GM12875 (cell line): ENCODE results near the gene FAM76B.

ENCODE experiments used
- H3K4me3 ChIP-seq: one replicate; pipeline ENCODE4 v1.5.1; 2011; ENCODE audit warnings: low read depth, low read length, control low read depth
- CTCF ChIP-seq: IDR thresholded peaks from 2 replicates; pipeline ENCODE4 v1.5.1; 2011; ENCODE audit warnings: low read depth, mild to moderate bottlenecking, control low read depth, inconsistent platforms, low read length, moderate library complexity, borderline replicate concordance; ENCODE audit not compliant: insufficient read depth

Gene FAM76B

GRCh38 chr11:95762534-95762933 lies 27.0 kb downstream of the FAM76B start:
- TF ChIP-seq CTCF = no peak
- no peak overlapping the region for H3K4me3 ChIP-seq

- no peak for TF ChIP-seq CTCF
- no peak overlapping the region for H3K4me3 ChIP-seq
Observed at GRCh38 chr11:95760941-95761340, 28.6 kb downstream of the FAM76B start.

GRCh38 chr11:95751515-95751914 lies 38.1 kb downstream of the FAM76B start:
- H3K4me3 ChIP-seq = no peak overlapping the region
- no peak for TF ChIP-seq CTCF

GRCh38 chr11:95750101-95750500 lies 39.5 kb downstream of the FAM76B start:
- TF ChIP-seq CTCF = no peak
- no peak overlapping the region for H3K4me3 ChIP-seq

GRCh38 chr11:95739108-95739938 lies 50.3 kb downstream of the FAM76B start:
- peak; percentile 31; the same call in 1 of the 2 replicates for TF ChIP-seq CTCF
- H3K4me3 ChIP-seq = no peak overlapping the region

- TF ChIP-seq CTCF = no peak
- H3K4me3 ChIP-seq = no peak overlapping the region
Observed at GRCh38 chr11:95736809-95737208, 52.8 kb downstream of the FAM76B start.

GRCh38 chr11:95736355-95736754 lies 53.2 kb downstream of the FAM76B start:
- H3K4me3 ChIP-seq = no peak overlapping the region
- TF ChIP-seq CTCF = no peak
